ENCODE results near the gene PEX26.

GRCh38 chr22:18090286-18090685, 12.5 kb downstream of the PEX26 start:
- no peak for TF ChIP-seq TAF1 (conservative IDR thresholded peaks at IDR 0.05)
- TF ChIP-seq CTCF (IDR thresholded peaks at IDR 0.05; ENCODE audit: low read depth, low read length, missing input control), result no peak
- no peak for TF ChIP-seq JUND (IDR thresholded peaks at IDR 0.05)
- TF ChIP-seq REST (IDR thresholded peaks at IDR 0.05), result no peak
- no peak for TF ChIP-seq RAD21 (IDR thresholded peaks at IDR 0.05)
- no peak for TF ChIP-seq MAX (IDR thresholded peaks at IDR 0.05)

Measured in liver (tissue), 3 donors.